Hepatocyte (in vitro differentiated cells): ENCODE results near the gene ITGBL1. TPM values are rescaled to one million over a fixed set of nuclear protein-coding genes. Genes with fewer than 3 reads are reported as not detected.

Experiments used
- DNase-seq: peaks from one replicate; pipeline ENCODE4 v3.0.0-alpha.2; 2016; ENCODE audit warnings: low spot score
- H2AFZ ChIP-seq: fragments of 200-600 bp; sonication (generic); 2 replicates; pipeline ENCODE4 v1.6.0; 2016; ENCODE audit warnings: antibody characterized with exemption, mild to moderate bottlenecking
- H3K27ac ChIP-seq: fragments of 200-600 bp; sonication (generic); 2 replicates; pipeline ENCODE4 v1.5.1; 2016; ENCODE audit warnings: mild to moderate bottlenecking
- H3K27me3 ChIP-seq: fragments of 200-600 bp; sonication (generic); 2 replicates; pipeline ENCODE4 v1.6.1; 2016
- H3K36me3 ChIP-seq: fragments of 200-600 bp; sonication (generic); replicated peaks from 2 replicates; pipeline ENCODE4 v1.5.1; 2016; ENCODE audit warnings: low read depth; ENCODE audit not compliant: insufficient read depth
- H3K4me1 ChIP-seq: fragments of 200-600 bp; sonication (generic); 2 replicates; pipeline ENCODE4 v1.5.1; 2016; ENCODE audit warnings: mild to moderate bottlenecking, moderate library complexity; ENCODE audit not compliant: insufficient read depth
- H3K4me2 ChIP-seq: fragments of 200-600 bp; sonication (generic); 2 replicates; pipeline ENCODE4 v1.6.0; 2016
- H3K4me3 ChIP-seq: fragments of 200-600 bp; sonication (generic); 2 replicates; pipeline ENCODE4 v1.5.1; 2016; ENCODE audit warnings: mild to moderate bottlenecking
- H3K79me2 ChIP-seq: fragments of 200-600 bp; sonication (generic); 2 replicates; pipeline ENCODE4 v1.6.0; 2017; ENCODE audit warnings: mild to moderate bottlenecking
- H3K9me2 ChIP-seq: fragments of 200-600 bp; sonication (generic); replicated peaks from 2 replicates; pipeline ENCODE4 v1.6.0; 2017; ENCODE audit warnings: mild to moderate bottlenecking; ENCODE audit not compliant: insufficient read depth
- H3K9me3 ChIP-seq: fragments of 200-600 bp; sonication (generic); 2 replicates; pipeline ENCODE4 v1.5.1; 2016; ENCODE audit warnings: low read depth, mild to moderate bottlenecking
- H4K20me1 ChIP-seq: fragments of 200-600 bp; sonication (generic); 2 replicates; pipeline ENCODE4 v1.6.0; 2016; ENCODE audit warnings: mild to moderate bottlenecking; ENCODE audit not compliant: insufficient read depth, poor library complexity, severe bottlenecking
- EZH2 ChIP-seq: fragments of 200-600 bp; sonication (generic); IDR thresholded peaks from 2 replicates; pipeline ENCODE4 v1.6.1; 2016; ENCODE audit warnings: antibody characterized with exemption, mild to moderate bottlenecking, borderline replicate concordance
- EZH2phosphoT487 ChIP-seq: fragments of 200-600 bp; sonication (generic); IDR thresholded peaks from one replicate; pipeline ENCODE4 v1.6.1; 2018; ENCODE audit warnings: antibody characterized with exemption, mild to moderate bottlenecking, low read depth, moderate library complexity; ENCODE audit not compliant: unreplicated experiment, severe bottlenecking
- WGBS: methylation state at CpG from one replicate; pipeline ENCODE4 v1.1.6; 2016; ENCODE audit warnings: low lambda C conversion rate; ENCODE audit errors: missing lambda C conversion rate; 5-methylcytosine and 5-hydroxymethylcytosine counted together
- polyA plus RNA-seq: library from polyadenylated mRNA; unstranded; fragments of >200 nt; fragmentation: Nextera tagmentation; extraction: Ambion mirVana; gene quantifications from 2 replicates; pipeline ENCODE4 v1.2.1, GENCODE V29; 2016
- total RNA-seq: library from RNA; depleted of rRNA; stranded (reverse); fragments of >200 nt; gene quantifications from 2 replicates; pipeline ENCODE4 v1.2.3, GENCODE V29; 2014
- TF ChIP-seq, protein P1 (sequence below): fragments of 200-600 bp; sonication (generic); IDR thresholded peaks from 2 replicates; pipeline ENCODE4 v1.5.1; 2016; ENCODE audit warnings: antibody characterized with exemption, mild to moderate bottlenecking; ENCODE audit not compliant: poor library complexity

ITGBL1 gene
- total and polyA plus RNA-seq, 2 experiments from 2014 or later: 0.33 TPM; not detected in 1

DNA sequence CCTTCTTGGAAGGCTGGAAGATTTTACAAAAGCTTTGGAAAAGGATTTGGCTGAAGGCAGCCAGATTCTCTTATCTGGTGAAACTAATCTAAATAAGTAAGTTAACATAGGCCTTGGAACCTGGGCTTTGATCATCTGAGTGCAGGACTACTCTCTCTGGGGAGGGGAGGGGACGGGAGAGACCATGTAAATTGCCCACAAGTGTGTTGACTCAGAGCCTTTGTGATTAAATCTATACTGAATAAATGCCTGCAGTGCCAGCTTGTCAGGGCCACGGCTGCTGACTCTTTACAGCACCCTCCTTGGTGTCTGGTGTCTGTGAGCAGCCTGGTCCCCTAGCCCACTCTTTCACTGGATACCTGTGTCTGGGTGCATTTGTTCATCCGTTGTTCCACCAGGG lies 251.4 kb downstream of the ITGBL1 start:
- DNase-seq: peak; percentile 15
- Histone ChIP-seq H3K4me1 (no peaks in the 10 kb centered on the region), H3K36me3 (no peaks in the 10 kb centered on the region), H3K27me3 (no peaks in the 10 kb centered on the region), H3K27ac (no peak overlapping the region), H3K4me3 (no peak overlapping the region), H3K9me2 (no peaks in the 10 kb centered on the region), H3K79me2 (no peaks in the 10 kb centered on the region), H3K9me3 (no peaks in the 10 kb centered on the region), H3K4me2 (no peak overlapping the region), H4K20me1 (no peaks in the 10 kb centered on the region), H2AFZ (no peak overlapping the region)
- 38% methylated on average over 3 of the region's 3 CpGs for whole genome bisulfite sequencing
- no peak for TF ChIP-seq EZH2

DNA sequence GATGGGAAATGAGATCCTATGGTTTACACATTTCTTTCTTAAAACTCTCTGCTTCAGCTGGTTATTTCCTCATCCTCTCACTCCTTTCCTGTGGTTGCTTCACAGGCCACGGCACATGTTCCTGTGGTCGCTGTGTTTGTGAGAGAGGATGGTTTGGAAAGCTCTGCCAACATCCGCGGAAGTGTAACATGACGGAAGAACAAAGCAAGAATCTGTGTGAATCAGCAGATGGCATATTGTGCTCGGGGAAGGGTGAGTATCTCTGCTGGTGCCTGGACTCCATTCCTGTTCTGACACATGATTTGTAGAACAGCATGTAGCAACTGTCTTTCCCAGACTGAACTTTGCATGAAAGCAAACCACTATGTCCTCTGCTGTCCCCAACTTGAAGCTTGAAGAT lies 254.2 kb downstream of the ITGBL1 start:
- Histone ChIP-seq H3K9me3 (no peaks in the 10 kb centered on the region), H3K4me2 (no peak overlapping the region), H3K9me2 (no peaks in the 10 kb centered on the region), H3K27me3 (no peaks in the 10 kb centered on the region), H4K20me1 (no peaks in the 10 kb centered on the region), H3K4me3 (no peak overlapping the region), H3K36me3 (no peaks in the 10 kb centered on the region), H3K4me1 (no peaks in the 10 kb centered on the region), H3K79me2 (no peaks in the 10 kb centered on the region), H3K27ac (no peak overlapping the region), H2AFZ (no peak overlapping the region)
- TF ChIP-seq EZH2: no peak
- TF ChIP-seq EZH2phosphoT487: no peak
- TF ChIP-seq, protein P1, sequence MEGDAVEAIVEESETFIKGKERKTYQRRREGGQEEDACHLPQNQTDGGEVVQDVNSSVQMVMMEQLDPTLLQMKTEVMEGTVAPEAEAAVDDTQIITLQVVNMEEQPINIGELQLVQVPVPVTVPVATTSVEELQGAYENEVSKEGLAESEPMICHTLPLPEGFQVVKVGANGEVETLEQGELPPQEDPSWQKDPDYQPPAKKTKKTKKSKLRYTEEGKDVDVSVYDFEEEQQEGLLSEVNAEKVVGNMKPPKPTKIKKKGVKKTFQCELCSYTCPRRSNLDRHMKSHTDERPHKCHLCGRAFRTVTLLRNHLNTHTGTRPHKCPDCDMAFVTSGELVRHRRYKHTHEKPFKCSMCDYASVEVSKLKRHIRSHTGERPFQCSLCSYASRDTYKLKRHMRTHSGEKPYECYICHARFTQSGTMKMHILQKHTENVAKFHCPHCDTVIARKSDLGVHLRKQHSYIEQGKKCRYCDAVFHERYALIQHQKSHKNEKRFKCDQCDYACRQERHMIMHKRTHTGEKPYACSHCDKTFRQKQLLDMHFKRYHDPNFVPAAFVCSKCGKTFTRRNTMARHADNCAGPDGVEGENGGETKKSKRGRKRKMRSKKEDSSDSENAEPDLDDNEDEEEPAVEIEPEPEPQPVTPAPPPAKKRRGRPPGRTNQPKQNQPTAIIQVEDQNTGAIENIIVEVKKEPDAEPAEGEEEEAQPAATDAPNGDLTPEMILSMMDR: no peak
- WGBS: 62% methylated on average over 6 of the region's 6 CpGs
- peak; percentile 5 for DNase-seq

DNA sequence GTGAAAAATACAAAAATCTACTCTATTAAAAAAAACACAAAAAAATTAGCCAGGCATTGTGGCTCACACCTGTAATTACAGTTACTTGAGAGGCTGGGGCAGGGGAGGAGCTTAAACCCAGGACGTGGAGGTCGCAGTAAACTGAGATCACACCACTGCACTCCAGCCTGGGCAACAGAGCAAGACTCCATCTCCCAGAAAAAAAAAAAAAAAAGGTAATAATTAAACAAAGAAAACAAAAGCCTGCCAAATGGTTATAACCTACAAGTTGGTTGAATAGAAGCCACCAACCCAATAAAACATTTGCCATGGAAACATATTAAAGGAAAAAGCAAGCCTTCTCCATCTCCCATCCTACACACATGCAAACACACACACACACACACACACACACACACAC lies 255.2 kb downstream of the ITGBL1 start:
- no peak overlapping the region for H3K4me2 ChIP-seq
- no peaks in the 10 kb centered on the region for H3K27me3 ChIP-seq
- H3K9me2 ChIP-seq: no peaks in the 10 kb centered on the region
- H4K20me1 ChIP-seq: no peaks in the 10 kb centered on the region
- no peak overlapping the region for H2AFZ ChIP-seq
- no peaks in the 10 kb centered on the region for H3K79me2 ChIP-seq
- no peak overlapping the region for H3K27ac ChIP-seq
- H3K4me3 ChIP-seq: no peak overlapping the region
- no peaks in the 10 kb centered on the region for H3K9me3 ChIP-seq
- TF ChIP-seq EZH2phosphoT487: no peak
- TF ChIP-seq, protein P1: no peak
- TF ChIP-seq EZH2: no peak
- no peak for DNase-seq
- H3K4me1 ChIP-seq: no peaks in the 10 kb centered on the region
- WGBS: 86% methylated on average over 2 of the region's 2 CpGs
- no peaks in the 10 kb centered on the region for H3K36me3 ChIP-seq

DNA sequence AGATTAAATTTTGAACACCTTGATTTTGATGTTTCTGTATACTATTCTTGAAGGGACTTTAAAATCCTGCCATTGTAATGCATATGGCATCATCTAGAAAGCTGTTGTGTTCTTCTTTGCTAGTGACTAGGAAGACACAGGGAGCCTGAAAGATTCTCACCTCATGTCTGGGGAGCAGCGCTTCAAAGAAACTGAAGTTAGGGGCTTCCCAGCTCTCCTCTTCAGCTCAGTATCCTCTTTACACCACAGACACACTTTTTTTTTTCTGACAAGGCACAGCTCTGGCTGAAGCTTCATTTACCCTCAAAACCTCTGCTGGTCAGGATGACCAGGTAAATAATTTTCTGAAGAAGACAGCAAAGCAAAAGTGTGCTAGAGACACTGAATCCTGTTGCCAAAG lies 255.6 kb downstream of the ITGBL1 start:
- no peaks in the 10 kb centered on the region for H4K20me1 ChIP-seq
- no peaks in the 10 kb centered on the region for H3K36me3 ChIP-seq
- H2AFZ ChIP-seq: no peak overlapping the region
- DNase-seq: no peak
- H3K4me3 ChIP-seq: no peak overlapping the region
- H3K9me2 ChIP-seq: no peaks in the 10 kb centered on the region
- H3K79me2 ChIP-seq: no peaks in the 10 kb centered on the region
- TF ChIP-seq, protein P1: no peak
- TF ChIP-seq EZH2phosphoT487 (no peak), EZH2 (no peak)
- H3K27ac ChIP-seq: no peak overlapping the region
- no peaks in the 10 kb centered on the region for H3K27me3 ChIP-seq
- H3K4me1 ChIP-seq: no peaks in the 10 kb centered on the region
- no peaks in the 10 kb centered on the region for H3K9me3 ChIP-seq
- H3K4me2 ChIP-seq: no peak overlapping the region
- WGBS: 82% methylated on average over 1 of the region's 1 CpG
